ENCODE measurements around the gene ENTPD8. TPM values are rescaled to one million over a fixed set of nuclear protein-coding genes. Genes with fewer than 3 reads are reported as not detected.

Gene ENTPD8
- total and polyA plus RNA-seq, 8 donors: 0.98 to 4.7 (median 2.0) TPM

GRCh38 chr9:137409515-137409914 lies 31.6 kb downstream of the ENTPD8 start:
- TF ChIP-seq CTCF (IDR thresholded peaks at IDR 0.05): no peak
- Histone ChIP-seq H3K27ac (peak overlapping the region in 2 of 4 donors; percentile 63 to 80), H3K27me3 (no peaks in the 10 kb centered on the region), H3K9me3 (no peaks in the 10 kb centered on the region), H3K36me3 (no peaks in the 10 kb centered on the region), H3K4me3 (no peak overlapping the region), H3K4me1 (peaks cover 0 to 4% (median 0%) of the 10 kb centered on the region in 3 donors)
- ATAC-seq (no peak), FAIRE-seq (no peak), DNase-seq (peak in 1 of 6 donors; percentile 30)
- intact Hi-C loops (cut with DNase I): loop anchor here in 2 of 3 donors (5.0 kb wide), 2 partner anchors 107 to 127 kb away; partner anchors contain the start of gene NRARP (in 1 of the 2)
- WGBS, 2 donors: 88 to 95% methylated on average over 11 of the region's 11 CpGs

DNA sequence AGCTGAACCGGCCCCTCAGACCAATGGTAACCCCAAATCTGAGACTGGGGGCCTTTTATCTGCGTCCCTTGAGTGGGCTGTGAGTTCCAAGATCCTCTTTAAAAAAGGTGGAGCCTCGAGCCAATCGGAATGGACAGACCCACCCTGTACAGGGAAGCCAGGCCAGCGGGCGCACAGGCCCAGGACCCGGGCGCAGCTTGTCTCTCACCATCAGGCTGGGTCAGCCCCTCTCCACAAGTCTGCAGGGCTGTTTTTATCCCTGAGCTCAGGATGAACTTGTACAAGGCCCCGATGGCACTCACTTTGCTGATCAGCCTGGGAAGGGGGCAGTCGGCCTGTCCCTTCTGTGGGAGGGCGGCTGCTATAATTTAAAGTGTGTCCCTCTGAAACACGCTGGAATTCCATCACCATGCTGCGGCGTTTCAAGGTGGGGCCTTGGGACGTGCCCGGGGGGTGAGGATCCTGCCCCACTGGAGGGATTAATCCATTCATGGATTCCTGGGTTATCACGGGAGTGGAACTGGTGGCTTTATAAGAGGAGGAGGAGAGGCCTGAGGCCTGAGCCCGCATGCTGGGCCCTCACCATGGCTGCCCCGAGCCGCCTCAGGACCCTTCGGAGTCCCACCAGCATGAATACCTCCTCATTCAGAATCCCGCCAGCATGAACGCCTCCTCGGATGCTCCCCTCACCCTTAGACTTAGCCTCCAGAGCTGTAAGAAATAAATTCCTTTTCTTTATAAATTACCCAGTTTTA lies 32.3 kb downstream of the ENTPD8 start:
- Histone ChIP-seq H3K36me3 (no peaks in the 10 kb centered on the region), H3K27ac (peak overlapping the region in 1 of 4 donors; percentile 80), H3K4me3 (no peak overlapping the region), H3K27me3 (no peaks in the 10 kb centered on the region), H3K4me1 (peaks cover 0 to 4% (median 0%) of the 10 kb centered on the region in 3 donors), H3K9me3 (no peaks in the 10 kb centered on the region)
- WGBS, 2 donors: 94 to 95% methylated on average over 24 of the region's 24 CpGs
- no peak for TF ChIP-seq CTCF (IDR thresholded peaks at IDR 0.05)
- no peak for ATAC-seq
- no peak for FAIRE-seq
- DNase-seq: peak in 1 of 6 donors; percentile 63
- intact Hi-C loops (cut with DNase I): loop anchor here in 2 of 3 donors (5.0 kb wide), 2 partner anchors 107 to 127 kb away; partner anchors contain the start of gene NRARP (in 1 of the 2)

GRCh38 chr9:137407590-137408300 lies 33.4 kb downstream of the ENTPD8 start:
- Histone ChIP-seq H3K27me3 (no peaks in the 10 kb centered on the region), H3K4me3 (peak overlapping the region in 1 of 4 donors; percentile 30), H3K36me3 (no peaks in the 10 kb centered on the region), H3K4me1 (peaks cover 0 to 4% (median 0%) of the 10 kb centered on the region in 3 donors), H3K27ac (peak overlapping the region in 1 of 4 donors; percentile 42), H3K9me3 (no peaks in the 10 kb centered on the region)
- WGBS, 2 donors: 49 to 60% methylated on average over 28 to 31 of the region's 31 CpGs
- peak in 3 of 6 donors; percentile 49 to 77 (median 62) for DNase-seq
- no peak for TF ChIP-seq CTCF (IDR thresholded peaks at IDR 0.05)
- intact Hi-C loops (cut with DNase I): loop anchor here in 2 of 3 donors (5.0 kb wide), 2 partner anchors 105 to 125 kb away; partner anchors contain the start of gene NRARP (in 1 of the 2)
- FAIRE-seq: no peak
- peak in 3 of 4 donors; percentile 1 to 2 (median 2) for ATAC-seq

GRCh38 chr9:137406876-137407589 lies 34.1 kb downstream of the ENTPD8 start:
- peaks cover 0 to 4% (median 0%) of the 10 kb centered on the region in 3 donors for H3K4me1 ChIP-seq
- TF ChIP-seq CTCF (IDR thresholded peaks at IDR 0.05): peak; percentile 72 to 89 (median 79)
- H3K27me3 ChIP-seq: no peaks in the 10 kb centered on the region
- intact Hi-C loops (cut with DNase I): loop anchor here in 2 of 3 donors (5.0 kb wide), 2 partner anchors 105 to 125 kb away; partner anchors contain the start of gene NRARP (in 1 of the 2)
- ATAC-seq: peak; percentile 81 to 91 (median 90)
- H3K36me3 ChIP-seq: no peaks in the 10 kb centered on the region
- peak overlapping the region in 3 of 4 donors; percentile 9 to 40 (median 30) for H3K4me3 ChIP-seq
- DNase-seq: peak; percentile 59 to 90 (median 80)
- FAIRE-seq: no peak
- H3K27ac ChIP-seq: peak overlapping the region in 2 of 4 donors; percentile 30 to 42
- no peaks in the 10 kb centered on the region for H3K9me3 ChIP-seq
- 3 to 5% methylated on average over 42 to 63 of the region's 63 CpGs for WGBS, 2 donors
